ENCODE data around the gene FASTKD1. TPM values are rescaled to one million over a fixed set of nuclear protein-coding genes. Genes with fewer than 3 reads are reported as not detected.

The FASTKD1 gene
- total and polyA plus RNA-seq, 10 of the 15 experiments (the other 5 are each of a cell fraction or from before 2014, with no cell fraction given), result 45.6 to 76.1 (median 63.4) TPM

GRCh38 chr2:169485650-169486138 lies 88.0 kb downstream of the FASTKD1 start:
- ATAC-seq (no peak), DNase-seq (ENCODE audit: low read depth, low spot score) (no peak), FAIRE-seq (no peak)
- BruUV-seq (replicated peaks), result no TSS peak
- Histone ChIP-seq H3K79me2 (ENCODE audit: control insufficient read depth, insufficient read depth, low read length) (no peaks in the 10 kb centered on the region), H3K4me1 (ENCODE audit: control insufficient read depth, insufficient read depth, low read length) (no peaks in the 10 kb centered on the region), H2AFZ (ENCODE audit: control insufficient read depth, low read depth, low read length) (no peak overlapping the region), H3K27me3 (replicated peaks in 1 of 2; ENCODE audit: control insufficient read depth in 2 of 2, insufficient read depth in 2 of 2, low read length in 1 of 2) (no peaks in the 10 kb centered on the region), H3K9ac (ENCODE audit: control insufficient read depth, insufficient read depth, low read length) (no peak overlapping the region), H3K27ac (ENCODE audit: control insufficient read depth, insufficient read depth) (no peak overlapping the region), H3K36me3 (ENCODE audit: control insufficient read depth in 2 of 2, insufficient read depth in 2 of 2, low read length in 1 of 2) (no peaks in the 10 kb centered on the region), H3K4me3 (no peak overlapping the region), H3K4me2 (ENCODE audit: control insufficient read depth, insufficient read depth) (no peak overlapping the region), H4K20me1 (ENCODE audit: control insufficient read depth, insufficient read depth) (no peaks in the 10 kb centered on the region), H3K9me3 (replicated peaks; ENCODE audit: control insufficient read depth, insufficient read depth, low read length) (no peaks in the 10 kb centered on the region; the same call in 2 of the 3 replicates)
- RAD21 ChIA-PET (ENCODE audit: unreplicated experiment), result no interaction called here
- POLR2A ChIA-PET, result no interaction called here
- 89% methylated on average over 1 of the region's 1 CpG for WGBS (ENCODE audit: insufficient coverage, insufficient replicate concordance, low lambda C conversion rate, missing lambda C conversion rate)
- CTCF ChIA-PET, result no interaction called here
- intact Hi-C loops (cut with micrococcal nuclease; ENCODE audit: unreplicated experiment) (no loop called here), in situ Hi-C loops (cut with MboI) (no loop called here)
- SMC1A ChIA-PET (ENCODE audit: uncharacterized antibody, unreplicated experiment), result no interaction called here
- TF ChIP-seq HDGF (IDR thresholded peaks at IDR 0.05) (no peak), SIX5 (IDR thresholded peaks at IDR 0.05; ENCODE audit: low read depth, low read length, severe bottlenecking) (no peak), YBX1 (IDR thresholded peaks at IDR 0.05) (no peak), ZNF592 (IDR thresholded peaks at IDR 0.05) (no peak), SUPT20H (IDR thresholded peaks at IDR 0.05; ENCODE audit: borderline replicate concordance, control insufficient read depth, low read depth, low read length) (no peak), WRNIP1 (IDR thresholded peaks at IDR 0.05; ENCODE audit: borderline replicate concordance, low read depth, low read length) (no peak), IRF3 (IDR thresholded peaks at IDR 0.05) (no peak), CEBPB (IDR thresholded peaks at IDR 0.05; ENCODE audit: borderline replicate concordance in 1 of 2, low read depth in 2 of 2, low read length in 2 of 2) (no peak)

Data from GM12878 (cell line).